HG03571 (cell line): ENCODE data around the gene BAG3.
A peak's percentile ranks its signal among the peaks of the same experiment; 100 is the strongest.

Source experiments
- ATAC-seq: cut with Tn5 transposase; IDR thresholded peaks from one replicate; pipeline ENCODE4 v1.9.1; 2021; ENCODE audit not compliant: unreplicated experiment

The BAG3 gene

GRCh38 chr10:119665901-119666708 lies 14.9 kb downstream of the BAG3 start:
- ATAC-seq, result no peak

- ATAC-seq, result no peak
These were observed 15.5 kb downstream of the BAG3 start for GRCh38 chr10:119666709-119667004.

- ATAC-seq, result no peak
These were observed 16.6 kb downstream of the BAG3 start for GRCh38 chr10:119667562-119668328.

GRCh38 chr10:119668461-119668860 lies 17.3 kb downstream of the BAG3 start:
- no peak for ATAC-seq

GRCh38 chr10:119669331-119669730 lies 18.2 kb downstream of the BAG3 start:
- no peak for ATAC-seq

- no peak for ATAC-seq
These were observed 18.9 kb downstream of the BAG3 start for GRCh38 chr10:119669975-119670640.

GRCh38 chr10:119670717-119671116 lies 19.5 kb downstream of the BAG3 start:
- no peak for ATAC-seq

- ATAC-seq, result no peak
These were observed 20.2 kb downstream of the BAG3 start for GRCh38 chr10:119671381-119671780.

- ATAC-seq, result no peak
These were observed 21.1 kb downstream of the BAG3 start for GRCh38 chr10:119672291-119672690.

- ATAC-seq, result no peak
These were observed 22.1 kb downstream of the BAG3 start for GRCh38 chr10:119673271-119673670.

- no peak for ATAC-seq
These were observed 24.4 kb downstream of the BAG3 start for GRCh38 chr10:119675483-119676170.

GRCh38 chr10:119677126-119677525 lies 25.9 kb downstream of the BAG3 start:
- ATAC-seq, result no peak

GRCh38 chr10:119677904-119678755 lies 26.9 kb downstream of the BAG3 start:
- no peak for ATAC-seq

- no peak for ATAC-seq
These were observed 28.3 kb downstream of the BAG3 start for GRCh38 chr10:119679480-119679829.

GRCh38 chr10:119680050-119680449 lies 28.9 kb downstream of the BAG3 start:
- no peak for ATAC-seq

- no peak for ATAC-seq
These were observed 29.5 kb downstream of the BAG3 start for GRCh38 chr10:119680650-119681081.

- ATAC-seq, result peak; percentile 70
These were observed 35.4 kb downstream of the BAG3 start for GRCh38 chr10:119686465-119687191.

- ATAC-seq, result no peak
These were observed 36.2 kb downstream of the BAG3 start for GRCh38 chr10:119687192-119688032.

- ATAC-seq, result no peak
These were observed 36.9 kb downstream of the BAG3 start for GRCh38 chr10:119688033-119688508.
